ENCODE measurements around the gene SLC26A4. TPM values are rescaled to one million over a fixed set of nuclear protein-coding genes. Genes with fewer than 3 reads are reported as not detected.

Gene SLC26A4
- total and polyA plus RNA-seq, 9 of the 15 experiments (the other 6 are each of a cell fraction or from before 2014, with no cell fraction given), result 0.09 to 1.2 (median 0.33) TPM

DNA sequence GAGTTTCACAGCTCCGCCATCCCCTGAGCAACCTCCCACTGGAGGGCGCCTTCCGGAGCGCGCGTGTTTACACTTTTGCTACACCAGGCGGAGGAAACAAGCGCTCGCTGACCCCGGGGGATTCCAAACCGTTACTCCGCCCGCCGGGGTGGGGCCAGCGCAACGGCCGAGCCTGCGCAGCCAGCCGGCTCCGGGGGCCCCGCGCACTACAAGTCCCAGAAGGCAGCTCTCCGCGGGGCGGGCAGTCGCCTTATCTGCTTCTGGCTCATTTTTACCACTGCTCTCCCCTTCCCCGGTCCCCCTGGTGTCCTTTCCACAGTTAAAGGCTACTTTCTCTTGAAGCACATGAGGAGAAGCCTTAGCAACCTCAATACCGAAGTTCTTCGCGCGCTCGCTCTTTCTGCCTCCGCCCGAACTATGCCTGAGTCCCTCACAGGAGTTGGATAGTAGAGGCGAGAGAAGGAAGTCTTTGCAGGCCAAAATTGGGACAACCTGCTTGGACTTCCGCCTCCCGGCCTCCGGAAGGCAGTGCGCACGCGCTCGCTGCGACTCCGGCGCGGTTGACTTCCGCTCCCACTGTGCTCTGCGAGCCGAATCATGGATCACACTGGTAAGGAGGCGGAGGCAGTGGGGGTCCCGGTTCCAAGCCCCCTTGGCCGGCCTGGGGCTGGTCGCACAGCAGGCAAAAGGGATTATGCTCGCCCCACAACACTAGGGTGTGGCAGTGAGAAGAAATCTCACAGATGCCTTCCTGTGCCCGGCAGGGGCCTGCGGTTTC, 83.1 kb downstream of the SLC26A4 start, which contains the start of gene CBLL1 (continued):
- TF ChIP-seq ELF1 (tag; IDR thresholded peaks at IDR 0.05) (peak; percentile 99), EGR1 (conservative IDR thresholded peaks at IDR 0.05) (no peak; the same call in 1 of the 2 replicates), ZNF224 (CRISPR knock-in tag; IDR thresholded peaks at IDR 0.05) (no peak), U2AF2 (optimal IDR thresholded peaks at IDR 0.05; ENCODE audit: low read depth, low read length) (no peak), NONO (IDR thresholded peaks at IDR 0.05; ENCODE audit: low read depth in 2 of 2, low read length in 1 of 2) (peak in 1 of 2 experiments; percentile 36; a peak in 1 of 4 replicates), NFRKB (IDR thresholded peaks at IDR 0.05; ENCODE audit: low read depth) (peak; percentile 63; the same call in 1 of the 2 replicates), ZNF165 (CRISPR knock-in tag; IDR thresholded peaks at IDR 0.05; ENCODE audit: borderline replicate concordance) (no peak), CEBPG (CRISPR knock-in tag; IDR thresholded peaks at IDR 0.05) (no peak), CEBPG (tag; conservative IDR thresholded peaks at IDR 0.05 in 1 of 2, IDR thresholded peaks at IDR 0.05 in 1 of 2) (no peak), SMARCA4 (IDR thresholded peaks at IDR 0.05) (no peak), KAT7 (CRISPR knock-in tag; IDR thresholded peaks at IDR 0.05; ENCODE audit: borderline replicate concordance) (peak; percentile 87), CC2D1A (IDR thresholded peaks at IDR 0.05) (0 out of 2 replicates have a peak, but pooled peaks have one; percentile 74), DIDO1 (tag; IDR thresholded peaks at IDR 0.05; ENCODE audit: low read depth) (peak; percentile 70; the same call in 1 of the 2 replicates), ZNF644 (tag; IDR thresholded peaks at IDR 0.05; ENCODE audit: low read depth) (no peak; the same call in 1 of the 2 replicates), BCL6 (CRISPR knock-in tag; IDR thresholded peaks at IDR 0.05) (no peak), ZNF408 (CRISPR knock-in tag; IDR thresholded peaks at IDR 0.05; ENCODE audit: low read depth) (no peak), TAF7 (tag; IDR thresholded peaks at IDR 0.05) (peak; percentile 90), CSDE1 (IDR thresholded peaks at IDR 0.05) (0 out of 4 replicates have a peak, but pooled peaks of 1 of the 2 experiments have one; percentile 28)
- TF ChIP-seq, protein P1, sequence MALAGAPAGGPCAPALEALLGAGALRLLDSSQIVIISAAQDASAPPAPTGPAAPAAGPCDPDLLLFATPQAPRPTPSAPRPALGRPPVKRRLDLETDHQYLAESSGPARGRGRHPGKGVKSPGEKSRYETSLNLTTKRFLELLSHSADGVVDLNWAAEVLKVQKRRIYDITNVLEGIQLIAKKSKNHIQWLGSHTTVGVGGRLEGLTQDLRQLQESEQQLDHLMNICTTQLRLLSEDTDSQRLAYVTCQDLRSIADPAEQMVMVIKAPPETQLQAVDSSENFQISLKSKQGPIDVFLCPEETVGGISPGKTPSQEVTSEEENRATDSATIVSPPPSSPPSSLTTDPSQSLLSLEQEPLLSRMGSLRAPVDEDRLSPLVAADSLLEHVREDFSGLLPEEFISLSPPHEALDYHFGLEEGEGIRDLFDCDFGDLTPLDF (CRISPR knock-in tag; IDR thresholded peaks at IDR 0.05), result peak; percentile 94
- TF ChIP-seq, protein P2, sequence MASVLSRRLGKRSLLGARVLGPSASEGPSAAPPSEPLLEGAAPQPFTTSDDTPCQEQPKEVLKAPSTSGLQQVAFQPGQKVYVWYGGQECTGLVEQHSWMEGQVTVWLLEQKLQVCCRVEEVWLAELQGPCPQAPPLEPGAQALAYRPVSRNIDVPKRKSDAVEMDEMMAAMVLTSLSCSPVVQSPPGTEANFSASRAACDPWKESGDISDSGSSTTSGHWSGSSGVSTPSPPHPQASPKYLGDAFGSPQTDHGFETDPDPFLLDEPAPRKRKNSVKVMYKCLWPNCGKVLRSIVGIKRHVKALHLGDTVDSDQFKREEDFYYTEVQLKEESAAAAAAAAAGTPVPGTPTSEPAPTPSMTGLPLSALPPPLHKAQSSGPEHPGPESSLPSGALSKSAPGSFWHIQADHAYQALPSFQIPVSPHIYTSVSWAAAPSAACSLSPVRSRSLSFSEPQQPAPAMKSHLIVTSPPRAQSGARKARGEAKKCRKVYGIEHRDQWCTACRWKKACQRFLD (CRISPR knock-in tag; IDR thresholded peaks at IDR 0.05), result peak; percentile 72; the same call in 1 of the 2 replicates
- TF ChIP-seq, protein P3, sequence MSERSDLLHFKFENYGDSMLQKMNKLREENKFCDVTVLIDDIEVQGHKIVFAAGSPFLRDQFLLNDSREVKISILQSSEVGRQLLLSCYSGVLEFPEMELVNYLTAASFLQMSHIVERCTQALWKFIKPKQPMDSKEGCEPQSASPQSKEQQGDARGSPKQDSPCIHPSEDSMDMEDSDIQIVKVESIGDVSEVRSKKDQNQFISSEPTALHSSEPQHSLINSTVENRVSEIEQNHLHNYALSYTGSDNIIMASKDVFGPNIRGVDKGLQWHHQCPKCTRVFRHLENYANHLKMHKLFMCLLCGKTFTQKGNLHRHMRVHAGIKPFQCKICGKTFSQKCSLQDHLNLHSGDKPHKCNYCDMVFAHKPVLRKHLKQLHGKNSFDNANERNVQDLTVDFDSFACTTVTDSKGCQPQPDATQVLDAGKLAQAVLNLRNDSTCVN (CRISPR knock-in tag; IDR thresholded peaks at IDR 0.05), result peak; percentile 67; the same call in 1 of the 2 replicates
- TF ChIP-seq, protein P4, sequence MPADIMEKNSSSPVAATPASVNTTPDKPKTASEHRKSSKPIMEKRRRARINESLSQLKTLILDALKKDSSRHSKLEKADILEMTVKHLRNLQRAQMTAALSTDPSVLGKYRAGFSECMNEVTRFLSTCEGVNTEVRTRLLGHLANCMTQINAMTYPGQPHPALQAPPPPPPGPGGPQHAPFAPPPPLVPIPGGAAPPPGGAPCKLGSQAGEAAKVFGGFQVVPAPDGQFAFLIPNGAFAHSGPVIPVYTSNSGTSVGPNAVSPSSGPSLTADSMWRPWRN (IDR thresholded peaks at IDR 0.05; ENCODE audit: low read depth), result no peak; the same call in 1 of the 2 replicates
- TF ChIP-seq, protein P5, sequence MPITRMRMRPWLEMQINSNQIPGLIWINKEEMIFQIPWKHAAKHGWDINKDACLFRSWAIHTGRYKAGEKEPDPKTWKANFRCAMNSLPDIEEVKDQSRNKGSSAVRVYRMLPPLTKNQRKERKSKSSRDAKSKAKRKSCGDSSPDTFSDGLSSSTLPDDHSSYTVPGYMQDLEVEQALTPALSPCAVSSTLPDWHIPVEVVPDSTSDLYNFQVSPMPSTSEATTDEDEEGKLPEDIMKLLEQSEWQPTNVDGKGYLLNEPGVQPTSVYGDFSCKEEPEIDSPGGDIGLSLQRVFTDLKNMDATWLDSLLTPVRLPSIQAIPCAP (CRISPR knock-in tag; IDR thresholded peaks at IDR 0.05; ENCODE audit: borderline replicate concordance), result no peak
